DOHH2 (cell line): Measurements from ENCODE around the gene HID1.

Experiments
- H3F3A ChIP-seq: fragments of 200-600 bp; sonication (generic), shearing (Covaris generic); 2 replicates; pipeline ENCODE4 v1.6.0; 2016; ENCODE audit warnings: antibody characterized with exemption, mild to moderate bottlenecking; ENCODE audit not compliant: control insufficient read depth, insufficient read depth
- H3K27ac ChIP-seq: fragments of 200-600 bp; sonication (generic); 2 replicates; pipeline ENCODE4 v1.5.1; 2014; ENCODE audit warnings: low read depth, mild to moderate bottlenecking, low read length, moderate library complexity
- H3K27me3 ChIP-seq: fragments of 200-600 bp; sonication (generic); 2 replicates; pipeline ENCODE4 v1.6.1; 2014; ENCODE audit warnings: mild to moderate bottlenecking, low read length, mixed read lengths; ENCODE audit not compliant: control insufficient read depth
- H3K36me3 ChIP-seq: fragments of 200-600 bp; sonication (generic); 2 replicates; pipeline ENCODE4 v1.6.1; 2014; ENCODE audit warnings: mild to moderate bottlenecking, low read length, moderate library complexity, mixed read lengths; ENCODE audit not compliant: control insufficient read depth
- H3K4me1 ChIP-seq: fragments of 200-600 bp; sonication (generic); 2 replicates; pipeline ENCODE4 v1.6.1; 2014; ENCODE audit warnings: mild to moderate bottlenecking, low read length, mixed read lengths; ENCODE audit not compliant: control insufficient read depth
- H3K4me2 ChIP-seq: fragments of 200-600 bp; sonication (generic); 2 replicates; pipeline ENCODE4 v1.6.0; 2014; ENCODE audit warnings: mild to moderate bottlenecking, low read length, moderate library complexity
- H3K4me3 ChIP-seq: fragments of 200-600 bp; sonication (generic); 2 replicates; pipeline ENCODE4 v1.5.1; 2014; ENCODE audit warnings: mild to moderate bottlenecking, low read length, mixed read lengths
- H3K79me2 ChIP-seq: fragments of 200-600 bp; sonication (generic); 2 replicates; pipeline ENCODE4 v1.6.1; 2014; ENCODE audit warnings: mild to moderate bottlenecking, low read length, mixed read lengths; ENCODE audit not compliant: control insufficient read depth
- H3K9me2 ChIP-seq: fragments of 200-600 bp; sonication (generic); replicated peaks from 2 replicates; pipeline ENCODE4 v1.6.1; 2014; ENCODE audit warnings: mild to moderate bottlenecking, low read length, mixed read lengths; ENCODE audit not compliant: control insufficient read depth
- H3K9me3 ChIP-seq: fragments of 200-600 bp; sonication (generic); 2 replicates; pipeline ENCODE4 v1.6.1; 2014; ENCODE audit warnings: antibody characterized with exemption, low read length, mixed read lengths; ENCODE audit not compliant: control insufficient read depth, insufficient read depth
- H4K20me1 ChIP-seq: fragments of 200-600 bp; sonication (generic); 2 replicates; pipeline ENCODE4 v1.6.0; 2014; ENCODE audit warnings: low read depth, mild to moderate bottlenecking, antibody characterized with exemption, low read length, moderate library complexity; ENCODE audit not compliant: control insufficient read depth, insufficient read depth
- CTCF ChIP-seq: fragments of 200-600 bp; sonication (generic); IDR thresholded peaks from one replicate; pipeline ENCODE4 v1.5.1; 2014; ENCODE audit warnings: antibody characterized with exemption, mild to moderate bottlenecking, low read depth, low read length; ENCODE audit not compliant: poor library complexity, severe bottlenecking
- EZH2phosphoT487 ChIP-seq: fragments of 200-600 bp; sonication (generic); IDR thresholded peaks from 2 replicates; pipeline ENCODE4 v1.6.1; 2017; ENCODE audit warnings: borderline replicate concordance, mild to moderate bottlenecking, antibody characterized with exemption, low read length, moderate library complexity, mixed read lengths

Gene HID1

GRCh38 chr17:74972107-74972972 is at the start of gene HID1:
HID1 (minus strand) TSS chr17:74972759; CDS start chr17:74972656, 103 bp downstream.
- Histone ChIP-seq H3K27ac (no peak within 1 kb of the TSS), H3K4me2 (peak within 1 kb of the TSS; percentile 73), H3K79me2 (no peaks in the 10 kb centered on the region), H3K27me3 (peaks cover 33% of the 10 kb centered on the region), H3K4me3 (peak within 1 kb of the TSS; percentile 64), H4K20me1 (no peaks in the 10 kb centered on the region), H3K9me3 (no peaks in the 10 kb centered on the region), H3K4me1 (peaks cover 6% of the 10 kb centered on the region), H3K36me3 (no peaks in the 10 kb centered on the region), H3F3A (no peaks in the 10 kb centered on the region), H3K9me2 (no peaks in the 10 kb centered on the region)
- no peak for TF ChIP-seq CTCF
- TF ChIP-seq EZH2phosphoT487: no peak

- Histone ChIP-seq H3K79me2 (peaks cover 9% of the 10 kb centered on the region), H3K36me3 (peaks cover 49% of the 10 kb centered on the region)
- TF ChIP-seq EZH2phosphoT487 (no peak), CTCF (no peak)
These were observed 48.0 kb upstream of the HID1 start for GRCh38 chr17:75020331-75021110.

GRCh38 chr17:75019710-75020109 is 47.2 kb upstream of the HID1 start:
- Histone ChIP-seq H3K27ac (no peak overlapping the region), H3K36me3 (peaks cover 51% of the 10 kb centered on the region), H3K9me2 (no peaks in the 10 kb centered on the region), H3K27me3 (no peaks in the 10 kb centered on the region), H3K9me3 (0 out of 2 replicates have a peak, but pooled peaks cover under 1% of the 10 kb centered on the region), H3K79me2 (peaks cover 17% of the 10 kb centered on the region), H4K20me1 (no peaks in the 10 kb centered on the region), H3K4me2 (no peak overlapping the region), H3K4me1 (0 out of 2 replicates have a peak, but pooled peaks cover 1% of the 10 kb centered on the region), H3F3A (no peaks in the 10 kb centered on the region), H3K4me3 (no peak overlapping the region)
- no peak for TF ChIP-seq EZH2phosphoT487
- no peak for TF ChIP-seq CTCF

More at GRCh38 chr17:75020331-75021110, 48.0 kb upstream of the HID1 start:
- no peaks in the 10 kb centered on the region for H3K27me3 ChIP-seq
- no peak overlapping the region for H3K27ac ChIP-seq
- H3K4me1 ChIP-seq: no peaks in the 10 kb centered on the region
- no peak overlapping the region for H3K4me2 ChIP-seq
- H3K9me2 ChIP-seq: no peaks in the 10 kb centered on the region
- H4K20me1 ChIP-seq: no peaks in the 10 kb centered on the region
- H3K9me3 ChIP-seq: peaks cover 4% of the 10 kb centered on the region; the same call in 1 of the 2 replicates
- no peaks in the 10 kb centered on the region for H3F3A ChIP-seq
- no peak overlapping the region for H3K4me3 ChIP-seq
